ENCODE measurements around the gene SCIN.

Gene SCIN

GRCh38 chr7:12590559-12590958, 20.0 kb downstream of the SCIN start:
- no peak overlapping the region for H3K4me3 ChIP-seq (ENCODE audit: low read depth in 1 of 2, low read length in 2 of 2)
- H3K36me3 ChIP-seq (ENCODE audit: insufficient read depth, low read length), result no peaks in the 10 kb centered on the region
- no peak for DNase-seq
- ATAC-seq (ENCODE audit: insufficient read depth, low read depth), result no peak
- peaks cover 10% of the 10 kb centered on the region for H3K9me3 ChIP-seq (ENCODE audit: insufficient read depth, low read length, severe bottlenecking)
- no peaks in the 10 kb centered on the region for H4K20me1 ChIP-seq (ENCODE audit: insufficient read depth, low read length)
- H3K79me2 ChIP-seq (ENCODE audit: insufficient read depth, low read length), result no peaks in the 10 kb centered on the region
- no peaks in the 10 kb centered on the region for H3K4me1 ChIP-seq (ENCODE audit: insufficient read depth, low read length)
- no peak overlapping the region for H3K9ac ChIP-seq (ENCODE audit: low read depth, low read length)
- no peak overlapping the region for H3K4me2 ChIP-seq (ENCODE audit: insufficient read depth, low read length)
- H2AFZ ChIP-seq (ENCODE audit: low read depth, low read length), result no peak overlapping the region
- H3K27ac ChIP-seq (ENCODE audit: low read length), result no peak overlapping the region
- TF ChIP-seq CTCF (IDR thresholded peaks at IDR 0.05; ENCODE audit: borderline replicate concordance, extremely low read depth, low read length, poor library complexity, severe bottlenecking) (no peak), EZH2 (IDR thresholded peaks at IDR 0.05; ENCODE audit: borderline replicate concordance, low read depth, low read length, severe bottlenecking) (no peak)
- H3K27me3 ChIP-seq (ENCODE audit: insufficient read depth, low read length, poor library complexity), result no peaks in the 10 kb centered on the region

GRCh38 chr7:12594122-12594897, 23.8 kb downstream of the SCIN start:
- H2AFZ ChIP-seq (ENCODE audit: low read depth, low read length), result no peak overlapping the region
- no peak for DNase-seq
- H3K27ac ChIP-seq (ENCODE audit: low read length), result no peak overlapping the region

DNA sequence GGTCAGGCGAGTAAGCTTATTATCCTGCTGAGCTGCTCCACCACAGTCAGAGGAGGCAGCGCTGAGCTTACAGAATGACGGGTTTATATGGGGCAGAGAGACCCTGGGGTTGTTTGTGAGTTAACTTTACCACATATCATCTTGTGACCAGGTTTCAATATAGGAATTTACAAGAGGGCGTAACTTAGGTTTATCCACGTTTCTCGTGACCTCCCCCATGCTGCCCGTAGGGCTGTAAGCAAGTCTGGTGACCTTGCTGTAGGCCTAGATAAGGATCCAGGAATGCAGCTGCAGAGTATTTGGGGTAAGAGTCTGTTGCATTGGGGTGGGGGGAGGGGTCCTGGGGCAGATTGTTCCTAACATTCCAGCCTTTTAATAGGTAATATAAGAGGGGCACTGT, 24.6 kb downstream of the SCIN start:
- no peak overlapping the region for H3K9ac ChIP-seq (ENCODE audit: low read depth, low read length)
- H3K79me2 ChIP-seq (ENCODE audit: insufficient read depth, low read length), result no peaks in the 10 kb centered on the region
- ATAC-seq (ENCODE audit: insufficient read depth, low read depth) (no peak), DNase-seq (no peak)
- H3K9me3 ChIP-seq (ENCODE audit: insufficient read depth, low read length, severe bottlenecking), result peaks cover 10% of the 10 kb centered on the region
- H3K4me3 ChIP-seq (ENCODE audit: low read depth in 1 of 2, low read length in 2 of 2), result no peak overlapping the region
- H3K27me3 ChIP-seq (ENCODE audit: insufficient read depth, low read length, poor library complexity), result no peaks in the 10 kb centered on the region
- no peaks in the 10 kb centered on the region for H3K4me1 ChIP-seq (ENCODE audit: insufficient read depth, low read length)
- no peak overlapping the region for H2AFZ ChIP-seq (ENCODE audit: low read depth, low read length)
- no peak for TF ChIP-seq EZH2 (IDR thresholded peaks at IDR 0.05; ENCODE audit: borderline replicate concordance, low read depth, low read length, severe bottlenecking)
- no peak for TF ChIP-seq CTCF (IDR thresholded peaks at IDR 0.05; ENCODE audit: borderline replicate concordance, extremely low read depth, low read length, poor library complexity, severe bottlenecking)
- H3K27ac ChIP-seq (ENCODE audit: low read length), result no peak overlapping the region
- H3K4me2 ChIP-seq (ENCODE audit: insufficient read depth, low read length), result no peak overlapping the region
- no peaks in the 10 kb centered on the region for H4K20me1 ChIP-seq (ENCODE audit: insufficient read depth, low read length)
- H3K36me3 ChIP-seq (ENCODE audit: insufficient read depth, low read length), result no peaks in the 10 kb centered on the region

More at GRCh38 chr7:12594122-12594897, 23.8 kb downstream of the SCIN start:
- Histone ChIP-seq H4K20me1 (ENCODE audit: insufficient read depth, low read length) (no peaks in the 10 kb centered on the region), H3K4me3 (ENCODE audit: low read depth in 1 of 2, low read length in 2 of 2) (no peak overlapping the region), H3K4me2 (ENCODE audit: insufficient read depth, low read length) (no peak overlapping the region), H3K36me3 (ENCODE audit: insufficient read depth, low read length) (no peaks in the 10 kb centered on the region), H3K9ac (ENCODE audit: low read depth, low read length) (no peak overlapping the region), H3K27me3 (ENCODE audit: insufficient read depth, low read length, poor library complexity) (no peaks in the 10 kb centered on the region), H3K9me3 (ENCODE audit: insufficient read depth, low read length, severe bottlenecking) (peaks cover 10% of the 10 kb centered on the region), H3K4me1 (ENCODE audit: insufficient read depth, low read length) (no peaks in the 10 kb centered on the region), H3K79me2 (ENCODE audit: insufficient read depth, low read length) (no peaks in the 10 kb centered on the region)
- ATAC-seq (ENCODE audit: insufficient read depth, low read depth), result no peak
- TF ChIP-seq EZH2 (IDR thresholded peaks at IDR 0.05; ENCODE audit: borderline replicate concordance, low read depth, low read length, severe bottlenecking), result no peak
- no peak for TF ChIP-seq CTCF (IDR thresholded peaks at IDR 0.05; ENCODE audit: borderline replicate concordance, extremely low read depth, low read length, poor library complexity, severe bottlenecking)

Measured in DND-41 (cell line).